BE2C (cell line): Measurements from ENCODE around the gene C1QA.

Source experiments
- DNase-seq: peaks from one replicate; pipeline ENCODE4 v3.0.0-alpha.2; 2020
- H3K27me3 ChIP-seq: fragments of 250-450 bp; sonication (Bioruptor Pico); 2 replicates; pipeline ENCODE4 v1.5.1; 2020; ENCODE audit warnings: mild to moderate bottlenecking
- H3K36me3 ChIP-seq: fragments of 250-450 bp; sonication (Bioruptor Pico); 2 replicates; pipeline ENCODE4 v1.5.1; 2020; ENCODE audit warnings: mild to moderate bottlenecking
- H3K4me1 ChIP-seq: fragments of 250-450 bp; sonication (Bioruptor Pico); 2 replicates; pipeline ENCODE4 v1.5.1; 2020
- H3K4me3 ChIP-seq: 2 replicates; pipeline ENCODE4 v1.5.1; 2011; ENCODE audit warnings: low read depth, low read length
- H3K9me3 ChIP-seq: fragments of 250-450 bp; sonication (Bioruptor Pico); 2 replicates; pipeline ENCODE4 v1.5.1; 2020
- CTCF ChIP-seq: IDR thresholded peaks from 2 replicates; pipeline ENCODE4 v1.5.1; 2012; ENCODE audit warnings: mild to moderate bottlenecking, low read depth, low read length

C1QA gene

GRCh38 chr1:22658385-22659163, 22.1 kb downstream of the C1QA start:
- H3K4me3 ChIP-seq, result no peak overlapping the region
- no peaks in the 10 kb centered on the region for H3K27me3 ChIP-seq
- no peaks in the 10 kb centered on the region for H3K36me3 ChIP-seq
- no peak for DNase-seq
- H3K4me1 ChIP-seq, result no peaks in the 10 kb centered on the region
- 0 out of 2 replicates have a peak, but pooled peaks have one; percentile 12 for TF ChIP-seq CTCF
- no peaks in the 10 kb centered on the region for H3K9me3 ChIP-seq

- no peaks in the 10 kb centered on the region for H3K27me3 ChIP-seq
- DNase-seq, result no peak
- H3K36me3 ChIP-seq, result no peaks in the 10 kb centered on the region
- TF ChIP-seq CTCF, result no peak
- no peaks in the 10 kb centered on the region for H3K9me3 ChIP-seq
- H3K4me3 ChIP-seq, result no peak overlapping the region
- H3K4me1 ChIP-seq, result no peaks in the 10 kb centered on the region
Observed at GRCh38 chr1:22660716-22661241, 24.4 kb downstream of the C1QA start.

- Histone ChIP-seq H3K36me3 (no peaks in the 10 kb centered on the region), H3K27me3 (no peaks in the 10 kb centered on the region), H3K4me1 (no peaks in the 10 kb centered on the region), H3K4me3 (no peak overlapping the region), H3K9me3 (no peaks in the 10 kb centered on the region)
- TF ChIP-seq CTCF, result no peak
- DNase-seq, result no peak
Observed at GRCh38 chr1:22661880-22662279, 25.5 kb downstream of the C1QA start.

- no peaks in the 10 kb centered on the region for H3K27me3 ChIP-seq
- H3K4me3 ChIP-seq, result no peak overlapping the region
- TF ChIP-seq CTCF, result no peak
- DNase-seq, result peak; percentile 71
- no peaks in the 10 kb centered on the region for H3K4me1 ChIP-seq
- H3K36me3 ChIP-seq, result no peaks in the 10 kb centered on the region
- H3K9me3 ChIP-seq, result no peaks in the 10 kb centered on the region
Observed at GRCh38 chr1:22662318-22662717, 25.9 kb downstream of the C1QA start.

- no peak for DNase-seq
- Histone ChIP-seq H3K27me3 (no peaks in the 10 kb centered on the region), H3K9me3 (no peaks in the 10 kb centered on the region), H3K4me3 (no peak overlapping the region), H3K4me1 (no peaks in the 10 kb centered on the region), H3K36me3 (no peaks in the 10 kb centered on the region)
- TF ChIP-seq CTCF, result no peak
Observed at GRCh38 chr1:22662986-22663408, 26.6 kb downstream of the C1QA start.

GRCh38 chr1:22665752-22666151, 29.3 kb downstream of the C1QA start:
- peak; percentile 59 for DNase-seq
- H3K27me3 ChIP-seq, result no peaks in the 10 kb centered on the region
- no peaks in the 10 kb centered on the region for H3K9me3 ChIP-seq
- no peaks in the 10 kb centered on the region for H3K4me1 ChIP-seq
- H3K36me3 ChIP-seq, result no peaks in the 10 kb centered on the region
- no peak overlapping the region for H3K4me3 ChIP-seq
- TF ChIP-seq CTCF, result peak; percentile 62
